A549 (cell line): ENCODE results near the gene KNCN. TPM values are rescaled to one million over a fixed set of nuclear protein-coding genes. Genes with fewer than 3 reads are reported as not detected.

Experiments used
- ATAC-seq, 2 experiments: fragments of 200-7000 bp in 1 of 2; fragments of >200 bp in 1 of 2; cut with Nextera tagmentation in 1 of 2; cut with Tn5 transposase in 1 of 2; 3 replicates each; pipeline versions ENCODE4 v1.8.0 to v1.9.1; 2018 to 2020; ENCODE audit warnings: mild to moderate bottlenecking in 1 of 2, moderate library complexity in 1 of 2
- CTCF ChIA-PET: fragments of 300-600 bp; sonication (Branson Sonifier 250); formaldehyde crosslinking; extraction: SDS; loops from one replicate; lab custom pipeline; 2021; ENCODE audit warnings: antibody characterized with exemption, inconsistent platforms; lab: Yijun Ruan, JAX
- POLR2A ChIA-PET: fragments of 350-600 bp; formaldehyde crosslinking; extraction: SDS; loops from one replicate; lab custom pipeline; 2021; ENCODE audit warnings: antibody characterized with exemption, inconsistent platforms; lab: Yijun Ruan, JAX
- DNase-seq, 2 experiments: peaks; one replicate each; pipeline versions ENCODE4 v3.0.0 to v3.0.0-alpha.2; 2011 to 2016; ENCODE audit warnings: low read depth in 1 of 2, low spot score in 1 of 2
- FAIRE-seq: peaks from 2 replicates; lab custom pipeline; 2011; peaks lifted over from hg19 to GRCh38; lab: Jason Lieb, UNC
- H3K27ac ChIP-seq, 2 experiments: fragments of >200 bp; sonication (Bioruptor Twin); formaldehyde crosslinking; 3 replicates each; pipeline ENCODE4 v1.5.1; 2016 to 2017
- H3K4me1 ChIP-seq: fragments of >200 bp; sonication (Bioruptor Twin); formaldehyde crosslinking; 3 replicates; pipeline ENCODE4 v1.6.1; 2016
- H3K4me2 ChIP-seq: fragments of >200 bp; sonication (Bioruptor Twin); formaldehyde crosslinking; 3 replicates; pipeline ENCODE4 v1.6.1; 2016
- H3K4me3 ChIP-seq: fragments of >200 bp; sonication (Bioruptor Twin); formaldehyde crosslinking; 3 replicates; pipeline ENCODE4 v1.5.1; 2016
- H3K9me3 ChIP-seq: fragments of >200 bp; sonication (Bioruptor Twin); formaldehyde crosslinking; 3 replicates; pipeline ENCODE4 v1.6.1; 2016
- BHLHE40 ChIP-seq: IDR thresholded peaks from 2 replicates; pipeline ENCODE4 v1.6.1; 2012; ENCODE audit warnings: low read depth, low read length, inconsistent platforms
- CBX8 ChIP-seq: fragments of 200-600 bp; sonication (generic); IDR thresholded peaks from 2 replicates; pipeline ENCODE4 v1.6.1; 2016
- CHD2 ChIP-seq: fragments of 150-350 bp; IDR thresholded peaks from 2 replicates; pipeline ENCODE4 v1.6.1; 2014; ENCODE audit warnings: low read length; ENCODE audit not compliant: partially characterized antibody
- CHD4 ChIP-seq: fragments of 200-600 bp; sonication (generic); IDR thresholded peaks from 2 replicates; pipeline ENCODE4 v1.6.1; 2016; ENCODE audit warnings: antibody characterized with exemption, mild to moderate bottlenecking, borderline replicate concordance
- EHF ChIP-seq: fragments of 250-450 bp; sonication (Bioruptor Pico); IDR thresholded peaks from 2 replicates; pipeline ENCODE4 v1.5.0; 2020; ENCODE audit warnings: mild to moderate bottlenecking
- ESRRA ChIP-seq: fragments of 150-350 bp; IDR thresholded peaks from 2 replicates; pipeline ENCODE4 v1.6.1; 2014; ENCODE audit warnings: mild to moderate bottlenecking, low read length, borderline replicate concordance
- FOSL2 ChIP-seq, 2 experiments: fragments of 450-650 bp in 1 of 2; fragments of >200 bp in 1 of 2; sonication (Bioruptor Twin) in 1 of 2; formaldehyde crosslinking; IDR thresholded peaks; 2 replicates each; pipeline versions ENCODE4 v1.5.0 to v1.6.1; 2016 to 2020; ENCODE audit warnings: mild to moderate bottlenecking in 1 of 2, moderate library complexity in 1 of 2
- HDAC2 ChIP-seq: fragments of 200-600 bp; sonication (generic); IDR thresholded peaks from 2 replicates; pipeline ENCODE4 v1.6.1; 2016
- HMGXB4 ChIP-seq: fragments of 250-450 bp; sonication (Bioruptor Pico); IDR thresholded peaks from 2 replicates; pipeline ENCODE4 v1.5.0; 2021; ENCODE audit warnings: mild to moderate bottlenecking, moderate library complexity, borderline replicate concordance
- HOXB13 ChIP-seq: fragments of 250-450 bp; sonication (Bioruptor Pico); IDR thresholded peaks from 2 replicates; pipeline ENCODE4 v1.5.0; 2020; ENCODE audit warnings: low read depth, mild to moderate bottlenecking, moderate library complexity
- JUN ChIP-seq, 2 experiments: fragments of >200 bp; sonication (Bioruptor Twin); formaldehyde crosslinking; IDR thresholded peaks; 2 replicates in 1 of 2; 3 replicates in 1 of 2; pipeline ENCODE4 v1.6.1; 2016 to 2017
- KDM1A ChIP-seq: fragments of 200-600 bp; sonication (generic); IDR thresholded peaks from 2 replicates; pipeline ENCODE4 v1.6.1; 2016; ENCODE audit warnings: low read depth, mild to moderate bottlenecking
- KDM5A ChIP-seq: fragments of 200-600 bp; sonication (generic); IDR thresholded peaks from 2 replicates; pipeline ENCODE4 v1.6.1; 2016; ENCODE audit warnings: antibody characterized with exemption, mild to moderate bottlenecking
- MAZ ChIP-seq: fragments of 150-350 bp; IDR thresholded peaks from 2 replicates; pipeline ENCODE4 v1.6.1; 2014; ENCODE audit warnings: antibody characterized with exemption, low read depth, low read length, borderline replicate concordance
- NFE2L2 ChIP-seq: fragments of 150-350 bp; conservative IDR thresholded peaks from 2 replicates; pipeline ENCODE4 v1.6.1; 2014; ENCODE audit warnings: low read length
- POLR2A ChIP-seq: IDR thresholded peaks from 2 replicates; pipeline ENCODE4 v1.6.1; 2012; ENCODE audit warnings: mild to moderate bottlenecking, low read length
- POLR2AphosphoS2 ChIP-seq: conservative IDR thresholded peaks from 2 replicates; pipeline ENCODE4 v1.6.1; 2012; ENCODE audit warnings: low read length, improper control_type of control experiment, inconsistent platforms
- RAD21 ChIP-seq, 2 experiments: fragments of >200 bp in 1 of 2; sonication (Bioruptor Twin) in 1 of 2; formaldehyde crosslinking in 1 of 2; IDR thresholded peaks in 1 of 2; conservative IDR thresholded peaks in 1 of 2; 2 replicates in 1 of 2; 3 replicates in 1 of 2; pipeline ENCODE4 v1.6.1; 2012 to 2018; ENCODE audit warnings: inconsistent platforms in 1 of 2
- RNF2 ChIP-seq: fragments of 200-600 bp; sonication (generic); IDR thresholded peaks from 2 replicates; pipeline ENCODE4 v1.6.1; 2016; ENCODE audit warnings: low read depth, mild to moderate bottlenecking, antibody characterized with exemption, moderate library complexity, borderline replicate concordance
- SREBF2 ChIP-seq: fragments of 450-650 bp; IDR thresholded peaks from 2 replicates; pipeline ENCODE4 v1.6.1; 2014; ENCODE audit warnings: mild to moderate bottlenecking, moderate library complexity
- TP53 ChIP-seq: fragments of 250-450 bp; sonication (Bioruptor Pico); IDR thresholded peaks from 2 replicates; pipeline ENCODE4 v1.5.0; 2021; ENCODE audit warnings: mild to moderate bottlenecking, moderate library complexity
- ZC3H11A ChIP-seq: fragments of 450-650 bp; IDR thresholded peaks from 2 replicates; pipeline ENCODE4 v1.6.1; 2014; ENCODE audit warnings: antibody characterized with exemption, mild to moderate bottlenecking
- ZNF302 ChIP-seq: fragments of 250-450 bp; sonication (Bioruptor Pico); IDR thresholded peaks from 2 replicates; pipeline ENCODE4 v1.9.0; 2021; ENCODE audit warnings: inconsistent platforms, mild to moderate bottlenecking, moderate library complexity
- ZSCAN20 ChIP-seq: fragments of 250-450 bp; sonication (Bioruptor Pico); IDR thresholded peaks from 2 replicates; pipeline ENCODE4 v1.8.0; 2022; ENCODE audit warnings: mild to moderate bottlenecking, moderate library complexity
- WGBS: methylation state at CpG from one replicate; pipeline ENCODE4 v1.1.6; 2017; ENCODE audit errors: missing lambda C conversion rate; 5-methylcytosine and 5-hydroxymethylcytosine counted together
- polyA plus RNA-seq, 4 experiments: library from polyadenylated mRNA; depleted of rRNA in 3 of 4; stranded (reverse); fragments of >200 nt; fragmentation: RNase III in 1 of 4; extraction: RNeasy Plus Mini Kit Qiagen cat#74134 plus additional on column Dnase treatment in 1 of 4; gene quantifications; 2 replicates in 3 of 4; 3 replicates in 1 of 4; pipeline ENCODE4 v1.2.3, GENCODE V29; 2011 to 2017
- TF ChIP-seq, protein P1 (sequence below): fragments of 450-650 bp; IDR thresholded peaks from 2 replicates; pipeline ENCODE4 v1.6.1; 2014; ENCODE audit warnings: antibody characterized with exemption
- TF ChIP-seq, protein P2 (sequence below): fragments of 250-450 bp; sonication (Bioruptor Pico); IDR thresholded peaks from 2 replicates; pipeline ENCODE4 v1.5.0; 2020; ENCODE audit warnings: low read depth, mild to moderate bottlenecking, moderate library complexity

KNCN gene
- polyA plus RNA-seq, 2 of the 4 experiments (the other 2 are of a cell fraction), result not detected

DNA sequence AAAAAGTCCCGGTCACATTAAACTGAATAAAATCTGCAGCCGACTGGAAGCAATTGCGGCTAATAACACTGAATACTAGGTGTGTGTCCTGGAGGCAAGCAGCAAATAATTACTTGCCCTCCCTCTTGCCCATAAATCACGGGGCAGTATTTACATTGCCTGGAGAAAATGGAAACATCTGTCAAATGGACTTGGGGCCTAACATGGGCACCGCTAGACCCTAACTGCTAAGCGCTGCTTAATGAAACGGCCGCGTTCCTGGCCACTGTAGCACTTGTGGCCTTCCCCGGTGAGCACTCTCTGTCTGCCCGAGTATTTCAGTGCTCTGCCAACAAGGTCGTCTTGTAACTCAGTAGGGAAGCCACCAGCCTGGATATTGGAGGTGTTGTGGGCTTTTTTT, 23.9 kb upstream of the KNCN start:
- FAIRE-seq, result no peak
- Histone ChIP-seq H3K4me3 (no peak overlapping the region), H3K4me1 (no peaks in the 10 kb centered on the region)
- TF ChIP-seq KDM1A (no peak), HOXB13 (CRISPR knock-in tag) (no peak), BHLHE40 (no peak), ZNF302 (no peak), JUN (IDR thresholded peaks at IDR 0.05) (no peak)
- TF ChIP-seq, protein P1, sequence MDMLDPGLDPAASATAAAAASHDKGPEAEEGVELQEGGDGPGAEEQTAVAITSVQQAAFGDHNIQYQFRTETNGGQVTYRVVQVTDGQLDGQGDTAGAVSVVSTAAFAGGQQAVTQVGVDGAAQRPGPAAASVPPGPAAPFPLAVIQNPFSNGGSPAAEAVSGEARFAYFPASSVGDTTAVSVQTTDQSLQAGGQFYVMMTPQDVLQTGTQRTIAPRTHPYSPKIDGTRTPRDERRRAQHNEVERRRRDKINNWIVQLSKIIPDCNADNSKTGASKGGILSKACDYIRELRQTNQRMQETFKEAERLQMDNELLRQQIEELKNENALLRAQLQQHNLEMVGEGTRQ, result no peak
- TF ChIP-seq, all 56 proteins: peak for 0
- no peak for DNase-seq
- POLR2A ChIA-PET, result no interaction called here
- CTCF ChIA-PET, result no interaction called here
- Histone ChIP-seq H3K4me2 (no peak overlapping the region), H3K9me3 (no peaks in the 10 kb centered on the region), H3K27ac (no peak overlapping the region)
- no peak for ATAC-seq
- 84% methylated on average over 12 of the region's 12 CpGs for whole genome bisulfite sequencing

GRCh38 chr1:46571691-46572225, 20.3 kb upstream of the KNCN start:
- no peaks in the 10 kb centered on the region for H3K9me3 ChIP-seq
- TF ChIP-seq SREBF2 (no peak), ZSCAN20 (CRISPR knock-in tag) (no peak)
- H3K4me2 ChIP-seq, result no peak overlapping the region
- H3K27ac ChIP-seq, result no peak overlapping the region
- DNase-seq, result no peak
- no peak for ATAC-seq
- no peak for FAIRE-seq
- H3K4me3 ChIP-seq, result no peak overlapping the region
- 90% methylated on average over 6 of the region's 6 CpGs for WGBS
- ChIA-PET CTCF (interaction anchor here (2.1 kb wide), 1 partner anchor 24 kb away, joined by 11 read pairs; no protein-coding TSS in a partner anchor), POLR2A (no interaction called here)
- no peaks in the 10 kb centered on the region for H3K4me1 ChIP-seq

GRCh38 chr1:46569884-46570725, 18.7 kb upstream of the KNCN start:
- FAIRE-seq, result no peak
- no peak overlapping the region for H3K4me3 ChIP-seq
- TF ChIP-seq NFE2L2 (no peak), POLR2A (no peak), HDAC2 (no peak), KDM5A (no peak), MAZ (no peak), EHF (no peak), CHD2 (no peak), ZC3H11A (no peak), RNF2 (no peak), CHD4 (no peak), ZSCAN20 (CRISPR knock-in tag) (no peak), FOSL2 (IDR thresholded peaks at IDR 0.05) (no peak), FOSL2 (CRISPR knock-in tag; IDR thresholded peaks at IDR 0.05) (no peak), ESRRA (no peak), RAD21 (conservative IDR thresholded peaks at IDR 0.05 in 1 of 2, IDR thresholded peaks at IDR 0.05 in 1 of 2) (no peak), HMGXB4 (CRISPR knock-in tag) (no peak), ZNF302 (no peak), POLR2AphosphoS2 (no peak), TP53 (no peak), CBX8 (no peak)
- TF ChIP-seq, protein P2, sequence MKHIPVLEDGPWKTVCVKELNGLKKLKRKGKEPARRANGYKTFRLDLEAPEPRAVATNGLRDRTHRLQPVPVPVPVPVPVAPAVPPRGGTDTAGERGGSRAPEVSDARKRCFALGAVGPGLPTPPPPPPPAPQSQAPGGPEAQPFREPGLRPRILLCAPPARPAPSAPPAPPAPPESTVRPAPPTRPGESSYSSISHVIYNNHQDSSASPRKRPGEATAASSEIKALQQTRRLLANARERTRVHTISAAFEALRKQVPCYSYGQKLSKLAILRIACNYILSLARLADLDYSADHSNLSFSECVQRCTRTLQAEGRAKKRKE (CRISPR knock-in tag), result no peak
- H3K4me1 ChIP-seq, result no peaks in the 10 kb centered on the region
- WGBS, result 84% methylated on average over 13 of the region's 14 CpGs
- H3K27ac ChIP-seq, result no peak overlapping the region
- H3K9me3 ChIP-seq, result no peaks in the 10 kb centered on the region
- ATAC-seq, result no peak
- ChIA-PET CTCF (no interaction called here), POLR2A (no interaction called here)
- DNase-seq, result no peak
- H3K4me2 ChIP-seq, result no peak overlapping the region
